Mesodermal cell (in vitro differentiated cells): ENCODE measurements around the gene PRC1.
"Not testable (repeated sequence)": the region's sequence is repeated elsewhere in the genome, so short reads cannot be mapped to it uniquely, and the experiment has no call there.

Experiments
- H3K27ac ChIP-seq: 2 replicates; pipeline ENCODE4 v1.7.0; 2013; ENCODE audit warnings: mild to moderate bottlenecking, low read depth, low read length, moderate library complexity; ENCODE audit not compliant: severe bottlenecking
- H3K36me3 ChIP-seq: 2 replicates; pipeline ENCODE4 v1.7.1; 2013; ENCODE audit warnings: mild to moderate bottlenecking, low read length, moderate library complexity; ENCODE audit not compliant: control insufficient read depth, insufficient read depth
- H3K4me1 ChIP-seq: one replicate; pipeline ENCODE4 v1.7.1; 2013; ENCODE audit warnings: mild to moderate bottlenecking, low read length; ENCODE audit not compliant: insufficient read depth, control insufficient read depth, poor library complexity, severe bottlenecking
- H3K4me3 ChIP-seq: 2 replicates; pipeline ENCODE4 v1.7.0; 2013; ENCODE audit warnings: low read length, control low read depth, mild to moderate bottlenecking; ENCODE audit not compliant: insufficient read depth, poor library complexity, severe bottlenecking; ENCODE audit errors: extremely low read depth
- H3K9me3 ChIP-seq: 2 replicates; pipeline ENCODE4 v1.7.1; 2013; ENCODE audit warnings: mild to moderate bottlenecking, low read length, moderate library complexity; ENCODE audit not compliant: control insufficient read depth
- WGBS, 2 experiments: methylation state at CpG; one replicate each; pipeline ENCODE4 v1.1.5; 2013; ENCODE audit warnings: missing lambda C conversion rate in 2 of 2; ENCODE audit not compliant: insufficient coverage in 2 of 2; 5-methylcytosine and 5-hydroxymethylcytosine counted together

PRC1 gene

GRCh38 chr15:90931828-90932659 lies 62.3 kb downstream of the PRC1 start, which contains the start of gene HDDC3:
TSS of gene HDDC3 (minus strand) at chr15:90932549. CDS start at chr15:90932540, 9 bp downstream.
- WGBS, 2 experiments, result 0 to 1% methylated on average over 37 to 41 of the region's 52 CpGs
- Histone ChIP-seq H3K4me1 (peaks cover 13% of the 10 kb centered on the region), H3K9me3 (no peaks in the 10 kb centered on the region), H3K4me3 (peak within 1 kb of the TSS; percentile 81), H3K27ac (no peak within 1 kb of the TSS), H3K36me3 (peaks cover 8% of the 10 kb centered on the region)

GRCh38 chr15:90931575-90931827 lies 62.8 kb downstream of the PRC1 start:
- Histone ChIP-seq H3K4me3 (peak overlapping the region; percentile 81), H3K36me3 (peaks cover 2% of the 10 kb centered on the region), H3K9me3 (no peaks in the 10 kb centered on the region), H3K27ac (no peak overlapping the region), H3K4me1 (peaks cover 13% of the 10 kb centered on the region)
- 27 to 32% methylated on average over 5 to 6 of the region's 6 CpGs for WGBS, 2 experiments

- Histone ChIP-seq H3K36me3 (no peaks in the 10 kb centered on the region), H3K9me3 (no peaks in the 10 kb centered on the region), H3K4me1 (peaks cover 9% of the 10 kb centered on the region), H3K27ac (no peak overlapping the region), H3K4me3 (peak overlapping the region; percentile 81)
- 94 to 95% methylated on average over 14 of the region's 15 CpGs for WGBS, 2 experiments
These were observed 63.3 kb downstream of the PRC1 start for GRCh38 chr15:90930861-90931574.

- 95 to 96% methylated on average over 16 of the region's 21 CpGs for WGBS, 2 experiments
- no peak overlapping the region for H3K4me3 ChIP-seq
- H3K36me3 ChIP-seq, result no peaks in the 10 kb centered on the region
- H3K9me3 ChIP-seq, result no peaks in the 10 kb centered on the region
- no peak overlapping the region for H3K27ac ChIP-seq
- peaks cover 4% of the 10 kb centered on the region for H3K4me1 ChIP-seq
These were observed 64.9 kb downstream of the PRC1 start for GRCh38 chr15:90929246-90930019.

GRCh38 chr15:90928106-90928505 lies 66.2 kb downstream of the PRC1 start:
- not testable (repeated sequence) for H3K4me3 ChIP-seq, H3K36me3 ChIP-seq, H3K4me1 ChIP-seq, H3K27ac ChIP-seq, H3K9me3 ChIP-seq
- WGBS, 2 experiments, result 87 to 93% methylated on average over 4 to 6 of the region's 7 CpGs

GRCh38 chr15:90926766-90927165 lies 67.6 kb downstream of the PRC1 start:
- H3K27ac ChIP-seq, H3K4me3 ChIP-seq, H3K4me1 ChIP-seq, H3K9me3 ChIP-seq, H3K36me3 ChIP-seq: not testable (repeated sequence)
- 95 to 96% methylated on average over 9 of the region's 10 CpGs for WGBS, 2 experiments

- 92 to 98% methylated on average over 4 of the region's 5 CpGs for WGBS, 2 experiments
- no peaks in the 10 kb centered on the region for H3K9me3 ChIP-seq
- peaks cover 18% of the 10 kb centered on the region for H3K36me3 ChIP-seq
- no peak overlapping the region for H3K4me3 ChIP-seq
- H3K4me1 ChIP-seq, result no peaks in the 10 kb centered on the region
- H3K27ac ChIP-seq, result no peak overlapping the region
These were observed 70.0 kb downstream of the PRC1 start for GRCh38 chr15:90924375-90924774.

GRCh38 chr15:90922712-90923322 lies 71.5 kb downstream of the PRC1 start:
- H3K4me3 ChIP-seq, H3K9me3 ChIP-seq, H3K27ac ChIP-seq, H3K4me1 ChIP-seq: not testable (repeated sequence)
- 90 to 96% methylated on average over 4 to 5 of the region's 7 CpGs for WGBS, 2 experiments
- H3K36me3 ChIP-seq, result peaks cover 30% of the 10 kb centered on the region

GRCh38 chr15:90921887-90922286 lies 72.4 kb downstream of the PRC1 start:
- H3K36me3 ChIP-seq, result peaks cover 30% of the 10 kb centered on the region
- H3K4me1 ChIP-seq, result no peaks in the 10 kb centered on the region
- no peak overlapping the region for H3K4me3 ChIP-seq
- no peaks in the 10 kb centered on the region for H3K9me3 ChIP-seq
- WGBS, 2 experiments, result 100% methylated on average over 1 of the region's 4 CpGs; no CpG with 5 or more reads in 1 of the 2 experiments
- H3K27ac ChIP-seq, result no peak overlapping the region

- Histone ChIP-seq H3K27ac (no peak overlapping the region), H3K4me1 (peaks cover 10% of the 10 kb centered on the region), H3K9me3 (no peaks in the 10 kb centered on the region), H3K4me3 (no peak overlapping the region), H3K36me3 (peaks cover 30% of the 10 kb centered on the region)
- 96 to 98% methylated on average over 6 of the region's 6 CpGs for WGBS, 2 experiments
These were observed 75.5 kb downstream of the PRC1 start for GRCh38 chr15:90918835-90919234.
